Tibial nerve (tissue), 4 donors: ENCODE measurements around the gene MUC22. TPM values are rescaled to one million over a fixed set of nuclear protein-coding genes. Genes with fewer than 3 reads are reported as not detected.

Experiments used
- DNase-seq, 2 donors: peaks; one replicate each; pipeline ENCODE4 v3.0.0-alpha.2; 2019; ENCODE audit warnings: low spot score in 2 of 2
- H3K27ac ChIP-seq, 4 donors: fragments of 200-600 bp; sonication (generic) in 3 of 4; one replicate each; pipeline ENCODE4 v1.5.1; 2017 to 2019; ENCODE audit warnings: mild to moderate bottlenecking in 1 of 4
- H3K27me3 ChIP-seq, 2 donors: fragments of 200-600 bp; sonication (generic) in 1 of 2; one replicate each; pipeline versions ENCODE4 v1.5.1 to v1.6.0; 2017 to 2019
- H3K36me3 ChIP-seq, 3 donors: fragments of 200-600 bp; sonication (generic); one replicate each; pipeline ENCODE4 v1.5.1; 2018 to 2019
- H3K4me1 ChIP-seq, 4 donors: fragments of 200-600 bp; sonication (generic) in 3 of 4; one replicate each; pipeline ENCODE4 v1.5.1; 2017 to 2019
- H3K4me3 ChIP-seq, 4 donors: fragments of 200-600 bp; sonication (generic) in 3 of 4; one replicate each; pipeline ENCODE4 v1.5.1; 2017 to 2019; ENCODE audit warnings: mild to moderate bottlenecking in 1 of 4, moderate library complexity in 1 of 4
- H3K9me3 ChIP-seq, 4 donors: fragments of 200-600 bp; sonication (generic) in 3 of 4; one replicate each; pipeline ENCODE4 v1.5.1; 2017 to 2019
- EP300 ChIP-seq, 2 donors: sonication (generic); formaldehyde crosslinking; IDR thresholded peaks; one replicate each; pipeline ENCODE4 v1.6.1; 2017; ENCODE audit warnings: antibody characterized with exemption in 2 of 2, mild to moderate bottlenecking in 1 of 2
- POLR2A ChIP-seq, 2 donors: fragments of 450-650 bp; IDR thresholded peaks; one replicate each; pipeline ENCODE4 v1.6.1; 2017; ENCODE audit warnings: antibody characterized with exemption in 2 of 2, mild to moderate bottlenecking in 2 of 2, moderate library complexity in 2 of 2
- WGBS, 2 donors: methylation state at CpG; one replicate each; pipeline ENCODE4 v1.1.5; 2018; 5-methylcytosine and 5-hydroxymethylcytosine counted together
- total RNA-seq, 4 donors: library from RNA; depleted of rRNA; stranded (reverse); fragments of >200 nt; gene quantifications; one replicate each; pipeline ENCODE4 v1.1.0, GENCODE V29; 2016
- TF ChIP-seq, protein P1 (sequence below), 5 experiments: fragments of 200-600 bp in 3 of 5; fragments of 450-650 bp in 2 of 5; sonication (generic) in 3 of 5; IDR thresholded peaks; one replicate each; pipeline ENCODE4 v1.5.1; 2016 to 2019; ENCODE audit warnings: antibody characterized with exemption in 5 of 5, mild to moderate bottlenecking in 3 of 5, moderate library complexity in 2 of 5

MUC22 gene
- total RNA-seq, 4 donors from 2014 or later = not detected

DNA sequence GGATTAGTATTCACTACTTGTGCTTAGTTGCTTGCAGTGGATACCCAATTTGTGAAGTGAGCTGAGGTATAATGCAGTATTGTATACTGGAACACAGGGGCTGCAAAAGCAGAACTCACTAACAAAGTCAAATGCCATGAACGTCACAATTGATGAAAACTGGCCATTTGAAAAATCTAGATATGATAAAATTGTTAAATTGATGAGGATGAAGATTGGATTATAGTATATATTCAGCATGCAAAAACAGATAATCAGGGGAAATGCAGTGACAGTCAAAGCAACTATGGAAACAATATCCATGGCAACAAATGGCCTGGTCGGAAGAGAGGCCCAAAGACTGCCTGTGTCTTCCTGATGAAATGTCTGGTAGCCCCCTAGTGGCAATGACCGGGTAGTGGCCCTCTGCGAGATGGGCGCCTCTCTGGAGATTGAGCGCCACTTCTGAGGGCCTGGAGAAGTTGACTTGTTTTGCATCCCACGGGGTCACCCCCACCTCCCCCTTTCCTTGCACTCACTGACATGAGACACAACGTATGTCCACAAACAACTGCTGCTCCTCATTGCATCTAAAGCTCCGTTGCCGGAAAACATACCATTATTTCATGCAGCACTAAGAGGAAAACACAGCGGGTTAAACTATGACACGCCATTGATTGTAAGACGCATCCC is 58.5 kb downstream of the MUC22 start:
- DNase-seq = peak; percentile 70 to 86
- peaks cover 0 to 39% (median 6%) of the 10 kb centered on the region in 4 donors for H3K4me1 ChIP-seq
- no peaks in the 10 kb centered on the region for H3K36me3 ChIP-seq
- H3K4me3 ChIP-seq = no peak overlapping the region
- no peak for TF ChIP-seq POLR2A (IDR thresholded peaks at IDR 0.05)
- TF ChIP-seq, protein P1, sequence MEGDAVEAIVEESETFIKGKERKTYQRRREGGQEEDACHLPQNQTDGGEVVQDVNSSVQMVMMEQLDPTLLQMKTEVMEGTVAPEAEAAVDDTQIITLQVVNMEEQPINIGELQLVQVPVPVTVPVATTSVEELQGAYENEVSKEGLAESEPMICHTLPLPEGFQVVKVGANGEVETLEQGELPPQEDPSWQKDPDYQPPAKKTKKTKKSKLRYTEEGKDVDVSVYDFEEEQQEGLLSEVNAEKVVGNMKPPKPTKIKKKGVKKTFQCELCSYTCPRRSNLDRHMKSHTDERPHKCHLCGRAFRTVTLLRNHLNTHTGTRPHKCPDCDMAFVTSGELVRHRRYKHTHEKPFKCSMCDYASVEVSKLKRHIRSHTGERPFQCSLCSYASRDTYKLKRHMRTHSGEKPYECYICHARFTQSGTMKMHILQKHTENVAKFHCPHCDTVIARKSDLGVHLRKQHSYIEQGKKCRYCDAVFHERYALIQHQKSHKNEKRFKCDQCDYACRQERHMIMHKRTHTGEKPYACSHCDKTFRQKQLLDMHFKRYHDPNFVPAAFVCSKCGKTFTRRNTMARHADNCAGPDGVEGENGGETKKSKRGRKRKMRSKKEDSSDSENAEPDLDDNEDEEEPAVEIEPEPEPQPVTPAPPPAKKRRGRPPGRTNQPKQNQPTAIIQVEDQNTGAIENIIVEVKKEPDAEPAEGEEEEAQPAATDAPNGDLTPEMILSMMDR (IDR thresholded peaks at IDR 0.05) = peak; percentile 73 to 88 (median 86)
- peak overlapping the region in 1 of 4 donors; percentile 24 for H3K27ac ChIP-seq
- H3K9me3 ChIP-seq = no peaks in the 10 kb centered on the region
- H3K27me3 ChIP-seq = no peaks in the 10 kb centered on the region
- 39 to 41% methylated on average over 13 of the region's 13 CpGs for WGBS, 2 donors

DNA sequence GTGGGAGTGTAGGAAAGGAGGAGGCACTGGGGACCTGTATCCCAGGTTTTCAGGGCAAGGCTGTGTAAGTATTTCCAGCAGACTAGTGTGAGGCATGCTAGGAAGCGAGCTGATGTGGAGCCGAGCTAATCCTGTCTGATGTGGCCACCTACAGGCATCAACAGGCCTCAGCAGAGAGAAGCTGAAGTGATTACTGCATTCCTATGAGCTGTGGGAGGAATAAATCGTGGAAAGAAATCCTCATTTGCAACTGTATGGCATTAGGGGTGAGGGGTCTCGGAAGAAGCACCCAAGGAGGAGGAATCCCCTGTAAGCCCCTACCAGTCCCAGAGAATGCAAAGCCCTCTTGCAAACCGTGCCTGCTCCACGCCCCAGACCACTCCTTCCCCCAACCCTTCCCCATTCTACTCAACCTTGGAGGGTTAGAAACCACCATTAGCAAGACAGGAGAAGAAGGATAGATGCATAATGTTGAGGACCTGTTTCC is 60.5 kb downstream of the MUC22 start:
- DNase-seq = no peak
- Histone ChIP-seq H3K36me3 (no peaks in the 10 kb centered on the region), H3K27me3 (no peaks in the 10 kb centered on the region), H3K4me3 (no peak overlapping the region), H3K27ac (peak overlapping the region in 2 of 4 donors; percentile 21 to 29), H3K4me1 (peaks cover 0 to 39% (median 6%) of the 10 kb centered on the region in 4 donors), H3K9me3 (no peaks in the 10 kb centered on the region)
- TF ChIP-seq EP300 (IDR thresholded peaks at IDR 0.05) (peak in 1 of 2 donors; percentile 13), POLR2A (IDR thresholded peaks at IDR 0.05) (no peak)
- TF ChIP-seq, protein P1 (IDR thresholded peaks at IDR 0.05) = peak in 4 of 5 experiments; percentile 30 to 63 (median 56)
- WGBS, 2 donors = 26 to 27% methylated on average over 6 of the region's 6 CpGs

- Histone ChIP-seq H3K4me1 (peaks cover 0 to 30% (median 6%) of the 10 kb centered on the region in 4 donors), H3K9me3 (no peaks in the 10 kb centered on the region), H3K4me3 (no peak overlapping the region), H3K27ac (no peak overlapping the region), H3K36me3 (no peaks in the 10 kb centered on the region), H3K27me3 (no peaks in the 10 kb centered on the region)
- DNase-seq = no peak
- TF ChIP-seq, protein P1 (IDR thresholded peaks at IDR 0.05) = no peak
- no peak for TF ChIP-seq EP300 (IDR thresholded peaks at IDR 0.05)
- TF ChIP-seq POLR2A (IDR thresholded peaks at IDR 0.05) = no peak
- 83 to 85% methylated on average over 4 of the region's 4 CpGs for WGBS, 2 donors
Observed at GRCh38 chr6:31074401-31074800, 64.1 kb downstream of the MUC22 start.

DNA sequence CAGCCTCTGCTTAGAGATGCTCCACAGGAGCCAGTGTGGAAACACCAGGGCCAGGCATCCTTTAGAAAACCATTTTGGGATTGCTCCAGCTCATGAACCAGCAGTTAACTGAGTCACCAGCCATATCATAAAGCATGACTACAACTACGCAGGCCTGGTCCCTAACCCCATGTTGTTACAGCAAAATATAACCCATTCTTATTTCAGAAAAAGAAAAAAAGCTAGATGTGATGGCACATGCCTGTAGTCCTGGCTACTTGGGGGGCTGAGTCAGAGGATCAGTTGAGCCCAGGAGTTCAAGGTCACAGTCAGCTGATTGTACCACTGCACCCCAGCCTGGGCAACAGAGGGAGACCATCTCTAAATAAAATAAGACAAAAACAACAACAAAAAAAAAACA is 65.3 kb downstream of the MUC22 start:
- peaks cover 0 to 27% (median 7%) of the 10 kb centered on the region in 4 donors for H3K4me1 ChIP-seq
- H3K4me3 ChIP-seq = no peak overlapping the region
- no peak for TF ChIP-seq EP300 (IDR thresholded peaks at IDR 0.05)
- no peak for TF ChIP-seq POLR2A (IDR thresholded peaks at IDR 0.05)
- TF ChIP-seq, protein P1 (IDR thresholded peaks at IDR 0.05) = no peak
- H3K27ac ChIP-seq = no peak overlapping the region
- 83 to 93% methylated on average over 1 of the region's 1 CpG for WGBS, 2 donors
- H3K36me3 ChIP-seq = no peaks in the 10 kb centered on the region
- DNase-seq = no peak
- no peaks in the 10 kb centered on the region for H3K9me3 ChIP-seq
- H3K27me3 ChIP-seq = no peaks in the 10 kb centered on the region

GRCh38 chr6:31076611-31077010 is 66.3 kb downstream of the MUC22 start:
- H3K9me3 ChIP-seq = no peaks in the 10 kb centered on the region
- H3K4me1 ChIP-seq = peaks cover 0 to 23% (median 7%) of the 10 kb centered on the region in 4 donors
- no peaks in the 10 kb centered on the region for H3K27me3 ChIP-seq
- TF ChIP-seq, protein P1 (IDR thresholded peaks at IDR 0.05) = no peak
- TF ChIP-seq POLR2A (IDR thresholded peaks at IDR 0.05) (no peak), EP300 (IDR thresholded peaks at IDR 0.05) (no peak)
- no peak overlapping the region for H3K27ac ChIP-seq
- no peak overlapping the region for H3K4me3 ChIP-seq
- H3K36me3 ChIP-seq = no peaks in the 10 kb centered on the region
- DNase-seq = no peak
- WGBS, 2 donors = 71 to 80% methylated on average over 4 of the region's 4 CpGs
